Neural progenitor cell (in vitro differentiated cells): ENCODE results near the gene HBS1L. TPM values are rescaled to one million over a fixed set of nuclear protein-coding genes. Genes with fewer than 3 reads are reported as not detected.

Experiments
- DNase-seq: peaks from one replicate; pipeline ENCODE4 v3.0.0-alpha.2; 2016; ENCODE audit warnings: low spot score
- H2AFZ ChIP-seq: fragments of 200-600 bp; sonication (generic); replicated peaks from 2 replicates; pipeline ENCODE4 v1.6.1; 2016; ENCODE audit warnings: antibody characterized with exemption
- H3F3A ChIP-seq: fragments of 200-600 bp; sonication (generic); 2 replicates; pipeline ENCODE4 v1.6.1; 2016; ENCODE audit warnings: antibody characterized with exemption, low read depth
- H3K27ac ChIP-seq: fragments of 200-600 bp; sonication (generic); 2 replicates; pipeline ENCODE4 v1.5.1; 2016; ENCODE audit warnings: mild to moderate bottlenecking
- H3K27me3 ChIP-seq: fragments of 200-600 bp; sonication (generic); 2 replicates; pipeline ENCODE4 v1.6.1; 2016; ENCODE audit warnings: mild to moderate bottlenecking, moderate library complexity
- H3K36me3 ChIP-seq: fragments of 200-600 bp; sonication (generic); 2 replicates; pipeline ENCODE4 v1.5.1; 2016
- H3K4me1 ChIP-seq: fragments of 200-600 bp; sonication (generic); 2 replicates; pipeline ENCODE4 v1.6.1; 2016; ENCODE audit warnings: mixed run types
- H3K4me2 ChIP-seq: fragments of 200-600 bp; sonication (generic); 2 replicates; pipeline ENCODE4 v1.6.1; 2016
- H3K4me3 ChIP-seq: fragments of 200-600 bp; sonication (generic); 2 replicates; pipeline ENCODE4 v1.5.1; 2016
- H3K79me2 ChIP-seq: fragments of 200-600 bp; sonication (generic); 2 replicates; pipeline ENCODE4 v1.6.1; 2016; ENCODE audit warnings: low read depth
- H3K9ac ChIP-seq: fragments of 200-600 bp; sonication (generic); 2 replicates; pipeline ENCODE4 v1.6.1; 2016
- H3K9me3 ChIP-seq: fragments of 200-600 bp; sonication (generic); 2 replicates; pipeline ENCODE4 v1.5.1; 2016; ENCODE audit warnings: low read depth
- H4K20me1 ChIP-seq: fragments of 200-600 bp; sonication (generic); 2 replicates; pipeline ENCODE4 v1.6.1; 2016; ENCODE audit warnings: low read depth
- H3K27ac Mint-ChIP-seq: 3 replicates; pipeline ENCODE4 v1.8.0; 2021; ENCODE audit warnings: mixed read lengths
- H3K27me3 Mint-ChIP-seq: 2 replicates; pipeline ENCODE4 v1.8.0; 2022; ENCODE audit warnings: low read depth, mild to moderate bottlenecking, inconsistent platforms, moderate library complexity, mixed read lengths; ENCODE audit not compliant: insufficient read depth
- H3K36me3 Mint-ChIP-seq: 3 replicates; pipeline ENCODE4 v1.8.0; 2021; ENCODE audit warnings: mixed read lengths
- H3K4me1 Mint-ChIP-seq: 3 replicates; pipeline ENCODE4 v1.8.0; 2021; ENCODE audit warnings: mixed read lengths
- H3K4me3 Mint-ChIP-seq: 3 replicates; pipeline ENCODE4 v1.8.0; 2021; ENCODE audit warnings: mild to moderate bottlenecking, moderate library complexity, mixed read lengths
- H3K9me3 Mint-ChIP-seq: 3 replicates; pipeline ENCODE4 v1.8.0; 2020; ENCODE audit warnings: mixed read lengths
- EZH2 ChIP-seq: fragments of 200-600 bp; sonication (generic); IDR thresholded peaks from 2 replicates; pipeline ENCODE4 v1.6.1; 2017; ENCODE audit warnings: antibody characterized with exemption, mild to moderate bottlenecking, moderate library complexity
- EZH2phosphoT487 ChIP-seq: fragments of 200-600 bp; sonication (generic); IDR thresholded peaks from 2 replicates; pipeline ENCODE4 v1.6.1; 2017; ENCODE audit warnings: antibody characterized with exemption
- total RNA-seq: library from RNA; depleted of rRNA; stranded (reverse); fragments of >200 nt; gene quantifications from 2 replicates; pipeline ENCODE4 v1.2.3, GENCODE V29; 2015; ENCODE audit warnings: low replicate concordance
- TF ChIP-seq, protein P1 (sequence below): fragments of 200-600 bp; sonication (generic); IDR thresholded peaks from 2 replicates; pipeline ENCODE4 v1.5.1; 2017; ENCODE audit warnings: antibody characterized with exemption, mild to moderate bottlenecking

Gene HBS1L
- total RNA-seq, 1 donor from 2014 or later = 215 TPM

DNA sequence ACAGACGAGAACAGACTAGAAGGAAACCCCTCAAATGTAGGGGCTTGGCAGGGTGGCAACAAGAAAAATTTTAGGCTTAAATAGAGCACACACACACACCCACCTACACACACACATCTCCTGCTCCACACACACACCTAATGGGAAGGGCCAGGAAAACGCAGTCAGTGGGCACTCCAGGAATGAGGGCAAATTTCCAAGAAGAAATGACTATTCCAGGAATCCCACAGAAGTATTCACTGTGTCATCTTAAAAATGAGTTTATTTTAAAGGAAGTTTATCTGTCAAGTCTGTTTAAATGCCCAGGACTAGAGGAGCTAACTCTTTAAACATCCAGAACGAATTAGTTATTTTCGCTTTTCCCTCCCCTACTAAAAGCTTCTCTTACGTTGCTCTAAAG, 117.7 kb downstream of the HBS1L start:
- no peaks in the 10 kb centered on the region for H3K4me1 ChIP-seq
- no peaks in the 10 kb centered on the region for H3K36me3 ChIP-seq
- no peak overlapping the region for H3K27ac Mint-ChIP-seq
- H3K79me2 ChIP-seq = no peaks in the 10 kb centered on the region
- H3K27ac ChIP-seq = no peak overlapping the region
- no peak overlapping the region for H3K4me3 Mint-ChIP-seq
- no peaks in the 10 kb centered on the region for H3F3A ChIP-seq
- H3K27me3 Mint-ChIP-seq = no peaks in the 10 kb centered on the region
- H3K27me3 ChIP-seq = no peaks in the 10 kb centered on the region
- peaks cover 3% of the 10 kb centered on the region for H3K4me1 Mint-ChIP-seq
- H2AFZ ChIP-seq = peak overlapping the region; percentile 12
- no peaks in the 10 kb centered on the region for H3K36me3 Mint-ChIP-seq
- H3K9me3 Mint-ChIP-seq = peaks cover 2% of the 10 kb centered on the region
- H3K9me3 ChIP-seq = no peaks in the 10 kb centered on the region
- no peak for DNase-seq
- H3K4me3 ChIP-seq = no peak overlapping the region
- no peaks in the 10 kb centered on the region for H4K20me1 ChIP-seq
- no peak overlapping the region for H3K4me2 ChIP-seq
- H3K9ac ChIP-seq = no peak overlapping the region
- TF ChIP-seq EZH2phosphoT487 = no peak
- TF ChIP-seq, protein P1, sequence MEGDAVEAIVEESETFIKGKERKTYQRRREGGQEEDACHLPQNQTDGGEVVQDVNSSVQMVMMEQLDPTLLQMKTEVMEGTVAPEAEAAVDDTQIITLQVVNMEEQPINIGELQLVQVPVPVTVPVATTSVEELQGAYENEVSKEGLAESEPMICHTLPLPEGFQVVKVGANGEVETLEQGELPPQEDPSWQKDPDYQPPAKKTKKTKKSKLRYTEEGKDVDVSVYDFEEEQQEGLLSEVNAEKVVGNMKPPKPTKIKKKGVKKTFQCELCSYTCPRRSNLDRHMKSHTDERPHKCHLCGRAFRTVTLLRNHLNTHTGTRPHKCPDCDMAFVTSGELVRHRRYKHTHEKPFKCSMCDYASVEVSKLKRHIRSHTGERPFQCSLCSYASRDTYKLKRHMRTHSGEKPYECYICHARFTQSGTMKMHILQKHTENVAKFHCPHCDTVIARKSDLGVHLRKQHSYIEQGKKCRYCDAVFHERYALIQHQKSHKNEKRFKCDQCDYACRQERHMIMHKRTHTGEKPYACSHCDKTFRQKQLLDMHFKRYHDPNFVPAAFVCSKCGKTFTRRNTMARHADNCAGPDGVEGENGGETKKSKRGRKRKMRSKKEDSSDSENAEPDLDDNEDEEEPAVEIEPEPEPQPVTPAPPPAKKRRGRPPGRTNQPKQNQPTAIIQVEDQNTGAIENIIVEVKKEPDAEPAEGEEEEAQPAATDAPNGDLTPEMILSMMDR = no peak
- TF ChIP-seq EZH2 = no peak

DNA sequence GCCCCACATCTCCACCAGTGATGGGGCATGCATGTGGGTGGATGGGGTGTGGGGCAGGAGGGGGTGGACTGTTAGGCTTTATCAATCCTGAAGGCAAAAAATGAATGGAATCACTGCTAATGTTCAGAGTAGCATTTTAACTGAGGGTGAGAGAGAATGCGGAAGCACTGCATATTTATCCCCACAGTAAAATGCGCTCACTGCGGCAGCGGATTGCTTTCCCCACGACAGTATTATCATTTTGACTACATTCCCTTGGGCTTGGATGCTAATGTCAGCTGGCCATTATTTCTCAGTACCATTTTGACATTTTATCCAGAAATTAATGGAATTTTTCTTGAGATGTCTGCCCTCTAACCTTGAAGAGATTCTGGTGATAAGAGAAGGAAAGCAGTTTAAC, 118.1 kb downstream of the HBS1L start:
- Histone ChIP-seq H3K4me3 (no peak overlapping the region), H3K27ac (no peak overlapping the region), H3K79me2 (no peaks in the 10 kb centered on the region), H3K9me3 (no peaks in the 10 kb centered on the region), H3K4me2 (no peak overlapping the region), H4K20me1 (no peaks in the 10 kb centered on the region), H3K9ac (no peak overlapping the region), H3F3A (no peaks in the 10 kb centered on the region), H3K36me3 (no peaks in the 10 kb centered on the region), H2AFZ (no peak overlapping the region), H3K27me3 (no peaks in the 10 kb centered on the region), H3K4me1 (no peaks in the 10 kb centered on the region)
- Mint-ChIP-seq H3K9me3 (peaks cover 2% of the 10 kb centered on the region), H3K4me1 (peaks cover 3% of the 10 kb centered on the region), H3K27me3 (no peaks in the 10 kb centered on the region), H3K4me3 (no peak overlapping the region), H3K27ac (no peak overlapping the region), H3K36me3 (no peaks in the 10 kb centered on the region)
- no peak for DNase-seq
- TF ChIP-seq EZH2phosphoT487 (no peak), EZH2 (no peak)
- TF ChIP-seq, protein P1 = no peak

DNA sequence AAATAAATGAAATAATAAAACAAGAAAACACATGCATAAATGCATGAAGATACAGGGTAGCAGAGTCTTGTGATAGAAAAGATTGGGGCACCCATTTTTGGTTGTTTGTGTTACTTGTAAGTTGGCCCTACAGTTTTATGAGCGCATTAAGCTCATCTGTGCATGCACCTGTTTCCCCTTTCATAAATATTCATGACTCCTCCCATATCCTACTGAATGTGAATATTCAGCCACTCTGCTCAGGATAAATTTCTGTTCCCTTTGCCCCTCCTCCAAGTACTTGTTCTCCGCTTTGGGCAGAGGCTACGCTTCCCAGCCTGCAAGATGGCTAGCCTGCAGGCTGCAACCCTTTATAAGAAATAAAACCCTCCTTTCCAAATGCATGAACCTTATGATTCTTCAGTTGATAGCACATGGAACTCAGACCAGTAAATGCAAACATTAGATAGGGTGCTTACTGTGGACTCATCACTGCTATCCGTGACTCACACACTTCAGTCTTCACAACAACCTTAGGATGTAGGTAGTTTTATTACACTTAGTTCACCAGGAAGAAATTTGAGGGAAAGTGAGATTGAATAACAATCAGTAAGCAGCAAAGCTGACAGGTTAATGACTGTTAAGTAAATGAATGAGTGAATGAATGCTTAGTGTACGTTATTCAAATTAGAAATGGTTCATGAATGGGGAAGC, 119.7 kb downstream of the HBS1L start:
- Histone ChIP-seq H3K4me1 (no peaks in the 10 kb centered on the region), H2AFZ (no peak overlapping the region), H3K9ac (no peak overlapping the region), H3K4me3 (no peak overlapping the region), H3K27me3 (no peaks in the 10 kb centered on the region), H3K9me3 (no peaks in the 10 kb centered on the region), H3K79me2 (no peaks in the 10 kb centered on the region), H3K4me2 (no peak overlapping the region), H3F3A (no peaks in the 10 kb centered on the region), H3K27ac (no peak overlapping the region), H3K36me3 (no peaks in the 10 kb centered on the region), H4K20me1 (no peaks in the 10 kb centered on the region)
- Mint-ChIP-seq H3K4me1 (peaks cover 3% of the 10 kb centered on the region), H3K27me3 (no peaks in the 10 kb centered on the region), H3K9me3 (peaks cover 2% of the 10 kb centered on the region), H3K36me3 (no peaks in the 10 kb centered on the region), H3K27ac (no peak overlapping the region), H3K4me3 (no peak overlapping the region)
- DNase-seq = no peak
- TF ChIP-seq EZH2 = no peak
- TF ChIP-seq, protein P1 = no peak
- no peak for TF ChIP-seq EZH2phosphoT487
